GM12878 (cell line): ENCODE data around the gene ADAMTS6. TPM values are rescaled to one million over a fixed set of nuclear protein-coding genes. Genes with fewer than 3 reads are reported as not detected.
A peak's percentile ranks its signal among the peaks of the same experiment; 100 is the strongest.

ENCODE experiments used
- ATAC-seq: fragments of 200-7000 bp; cut with Tn5 transposase; 3 replicates; pipeline ENCODE4 v1.9.1; 2020; ENCODE audit warnings: mild to moderate bottlenecking, moderate library complexity
- BruUV-seq: library from RNA; stranded (reverse); fragments of 400-500 nt; replicated peaks from 2 replicates; lab custom pipeline; 2021; lab: Mats Ljungman, UMichigan
- CTCF ChIA-PET: fragments of 300-600 bp; sonication (Branson Sonifier 250); formaldehyde crosslinking; extraction: SDS; loops from one replicate; lab custom pipeline; 2021; ENCODE audit warnings: inconsistent platforms; lab: Yijun Ruan, JAX
- POLR2A ChIA-PET: fragments of 350-600 bp; formaldehyde crosslinking; extraction: SDS; loops from one replicate; lab custom pipeline; 2021; ENCODE audit warnings: inconsistent platforms; lab: Charles Lee
- RAD21 ChIA-PET: fragments of 300-600 bp; sonication (Branson Sonifier 250); formaldehyde crosslinking; loops from one replicate; lab custom pipeline; 2023; ENCODE audit warnings: antibody characterized with exemption; ENCODE audit not compliant: unreplicated experiment; lab: Charles Lee
- SMC1A ChIA-PET: fragments of 300-600 bp; sonication (Branson Sonifier 250); formaldehyde crosslinking; loops from one replicate; lab custom pipeline; 2023; ENCODE audit not compliant: unreplicated experiment, uncharacterized antibody; lab: Charles Lee
- DNase-seq: peaks from one replicate; pipeline ENCODE4 v3.0.0-alpha.2; 2011; ENCODE audit warnings: low read depth, low spot score
- FAIRE-seq: peaks from 3 replicates; lab custom pipeline; 2011; peaks lifted over from hg19 to GRCh38; lab: Jason Lieb, UNC
- H2AFZ ChIP-seq: 2 replicates; pipeline ENCODE4 v1.6.0; 2011; ENCODE audit warnings: low read depth, low read length, control low read depth; ENCODE audit not compliant: control insufficient read depth
- H3K27ac ChIP-seq: 2 replicates; pipeline ENCODE4 v1.5.1; 2011; ENCODE audit warnings: control low read depth; ENCODE audit not compliant: control insufficient read depth, insufficient read depth
- H3K27me3 ChIP-seq, 2 experiments: replicated peaks in 1 of 2; 2 replicates each; pipeline versions ENCODE4 v1.6.0 to v1.6.1; 2011; ENCODE audit warnings: low read length in 1 of 2; ENCODE audit not compliant: control insufficient read depth in 2 of 2, insufficient read depth in 2 of 2
- H3K36me3 ChIP-seq, 2 experiments: 2 replicates each; pipeline ENCODE4 v1.5.1; 2011; ENCODE audit warnings: low read length in 1 of 2; ENCODE audit not compliant: control insufficient read depth in 2 of 2, insufficient read depth in 2 of 2
- H3K4me1 ChIP-seq: 2 replicates; pipeline ENCODE4 v1.6.1; 2011; ENCODE audit warnings: mild to moderate bottlenecking, low read length, moderate library complexity, mixed read lengths; ENCODE audit not compliant: control insufficient read depth, insufficient read depth
- H3K4me2 ChIP-seq: 2 replicates; pipeline ENCODE4 v1.6.0; 2011; ENCODE audit warnings: control low read depth; ENCODE audit not compliant: control insufficient read depth, insufficient read depth
- H3K4me3 ChIP-seq: fragments of 200-600 bp; sonication (generic); 2 replicates; pipeline ENCODE4 v1.5.1; 2016
- H3K79me2 ChIP-seq: 2 replicates; pipeline ENCODE4 v1.6.0; 2011; ENCODE audit warnings: low read length; ENCODE audit not compliant: control insufficient read depth, insufficient read depth
- H3K9ac ChIP-seq: 2 replicates; pipeline ENCODE4 v1.8.0; 2011; ENCODE audit warnings: low read length, control low read depth, mixed read lengths; ENCODE audit not compliant: control insufficient read depth, insufficient read depth
- H3K9me3 ChIP-seq: replicated peaks from 3 replicates; pipeline ENCODE4 v1.5.1; 2011; ENCODE audit warnings: mild to moderate bottlenecking, low read length; ENCODE audit not compliant: control insufficient read depth, insufficient read depth
- H4K20me1 ChIP-seq: 2 replicates; pipeline ENCODE4 v1.6.0; 2011; ENCODE audit not compliant: control insufficient read depth, insufficient read depth
- ATF3 ChIP-seq: IDR thresholded peaks from 2 replicates; pipeline ENCODE4 v1.6.1; 2011; ENCODE audit warnings: low read depth, mild to moderate bottlenecking, low read length, moderate library complexity, borderline replicate concordance; ENCODE audit errors: extremely low read depth
- CBFB ChIP-seq: IDR thresholded peaks from 2 replicates; pipeline ENCODE4 v1.6.1; 2016; ENCODE audit warnings: antibody characterized with exemption, low read depth
- CREM ChIP-seq: IDR thresholded peaks from 2 replicates; pipeline ENCODE4 v1.6.1; 2014; ENCODE audit warnings: antibody characterized with exemption, low read depth
- FOXK2 ChIP-seq: fragments of 450-650 bp; IDR thresholded peaks from 2 replicates; pipeline ENCODE4 v1.6.1; 2017; ENCODE audit warnings: mild to moderate bottlenecking, moderate library complexity
- NFXL1 ChIP-seq: fragments of 450-650 bp; IDR thresholded peaks from 2 replicates; pipeline ENCODE4 v1.6.1; 2017; ENCODE audit warnings: antibody characterized with exemption, mild to moderate bottlenecking, borderline replicate concordance
- PAX5 ChIP-seq: IDR thresholded peaks from 2 replicates; pipeline ENCODE4 v1.6.1; 2011; ENCODE audit warnings: low read depth, low read length, borderline replicate concordance
- STAT1 ChIP-seq: fragments of 450-650 bp; conservative IDR thresholded peaks from 2 replicates; pipeline ENCODE4 v1.6.1; 2014; ENCODE audit warnings: antibody characterized with exemption, mild to moderate bottlenecking
- USF2 ChIP-seq: IDR thresholded peaks from 2 replicates; pipeline ENCODE4 v1.6.1; 2011; ENCODE audit warnings: low read depth, low read length, improper control_type of control experiment, borderline replicate concordance
- ZNF622 ChIP-seq: fragments of 450-650 bp; IDR thresholded peaks from 2 replicates; pipeline ENCODE4 v1.6.1; 2017; ENCODE audit warnings: mild to moderate bottlenecking, inconsistent platforms
- ZNF687 ChIP-seq: fragments of 450-650 bp; IDR thresholded peaks from 2 replicates; pipeline ENCODE4 v1.6.1; 2017; ENCODE audit warnings: mild to moderate bottlenecking, moderate library complexity
- WGBS: methylation state at CpG from one replicate; pipeline ENCODE4 v1.1.6; 2016; ENCODE audit warnings: low lambda C conversion rate; ENCODE audit not compliant: insufficient replicate concordance, insufficient coverage; ENCODE audit errors: missing lambda C conversion rate; 5-methylcytosine and 5-hydroxymethylcytosine counted together
- in situ Hi-C: fragments of 300-500 bp; cut with MboI; formaldehyde crosslinking; loops from 9 replicates; pipeline ENCODE4 v1.14.3; 2018; ENCODE audit warnings: mixed read lengths
- intact Hi-C: fragments of 100-400 bp; cut with micrococcal nuclease; formaldehyde crosslinking; loops from one replicate; pipeline ENCODE4 v1.14.2; 2022; ENCODE audit not compliant: unreplicated experiment
- polyA plus RNA-seq, 11 experiments: library from polyadenylated mRNA; depleted of rRNA in 4 of 11; unstranded in 6 of 11; stranded (reverse) in 5 of 11; fragments of >200 nt; fragmentation: Nextera tagmentation in 4 of 11; fragmentation: Illumina TruSeq in 1 of 11; extraction: Ambion mirVana in 4 of 11; extraction: Trizol in 1 of 11; gene quantifications; 1 replicate in 1 of 11; 2 replicates in 10 of 11; pipeline versions ENCODE4 v1.2.1 to v1.2.3, GENCODE V29; 2011 to 2016; ENCODE audit warnings: inconsistent platforms in 2 of 11, missing spikeins in 2 of 11, low read depth in 1 of 11
- total RNA-seq, 4 experiments: library from RNA; depleted of rRNA in 3 of 4; stranded (reverse); fragments of >200 nt in 3 of 4; fragmentation: Illumina TruSeq in 1 of 4; extraction: Trizol in 1 of 4; gene quantifications; 2 replicates each; pipeline versions ENCODE4 v1.2.1 to v1.2.3, GENCODE V29; 2013 to 2021

ADAMTS6 gene
- total and polyA plus RNA-seq, 10 of the 15 experiments (the other 5 are each of a cell fraction or from before 2014, with no cell fraction given) = 1.1 to 12.3 (median 6.5) TPM

- RAD21 ChIA-PET = interaction anchor here (1.6 to 6.7 kb wide), 5 partner anchors 9 to 376 kb away, joined by 3 to 102 read pairs (median 22); partner anchors contain the start of gene ADAMTS6
- TF ChIP-seq ATF3 = no peak
- no peak for TF ChIP-seq STAT1
- TF ChIP-seq ZNF687 = no peak
- no peak for TF ChIP-seq ZNF622
- TF ChIP-seq NFXL1 = no peak
- TF ChIP-seq FOXK2 = no peak
- no peak for TF ChIP-seq USF2
- no peak for TF ChIP-seq CBFB
- no peak for TF ChIP-seq CREM
- TF ChIP-seq PAX5 = no peak
- TF ChIP-seq, all 136 proteins: peak for 0
- no peaks in the 10 kb centered on the region for H4K20me1 ChIP-seq
- no peak for ATAC-seq
- peak overlapping the region; percentile 34 for H3K4me2 ChIP-seq
- no peaks in the 10 kb centered on the region for H3K27me3 ChIP-seq
- DNase-seq = no peak
- no peak overlapping the region for H3K9ac ChIP-seq
- peaks cover 28% of the 10 kb centered on the region for H3K4me1 ChIP-seq
- no peak overlapping the region for H3K4me3 ChIP-seq
- peak overlapping the region; percentile 50 for H3K27ac ChIP-seq
- in situ Hi-C loops = no loop called here
- WGBS = 83% methylated on average over 4 of the region's 4 CpGs
- BruUV-seq = no TSS peak
- intact Hi-C loops = loop anchor here (10.0 kb wide), 1 partner anchor 290 kb away; no protein-coding TSS in a partner anchor
- no peaks in the 10 kb centered on the region for H3K36me3 ChIP-seq
- no peaks in the 10 kb centered on the region for H3K9me3 ChIP-seq
- POLR2A ChIA-PET = interaction anchor here (1.1 to 1.2 kb wide), 2 partner anchors 8 to 35 kb away, joined by 3 to 4 read pairs; no protein-coding TSS in a partner anchor
- CTCF ChIA-PET = interaction anchor here (1.4 to 6.5 kb wide), 7 partner anchors 11 to 377 kb away, joined by 3 to 58 read pairs (median 7); partner anchors contain the start of gene ADAMTS6
- SMC1A ChIA-PET = interaction anchor here (1.0 to 7.6 kb wide), 12 partner anchors 10 to 376 kb away, joined by 3 to 73 read pairs (median 10); partner anchors contain the start of gene ADAMTS6
- no peaks in the 10 kb centered on the region for H3K79me2 ChIP-seq
- peak overlapping the region; percentile 65 for H2AFZ ChIP-seq
- no peak for FAIRE-seq
Observed at GRCh38 chr5:65105301-65105700, 376.4 kb downstream of the ADAMTS6 start.
